ENCODE measurements around the gene ITGA7. TPM values are rescaled to one million over a fixed set of nuclear protein-coding genes. Genes with fewer than 3 reads are reported as not detected.

Gene ITGA7
- total and polyA plus RNA-seq, 2 of the 8 experiments (the other 6 are each of a cell fraction or from before 2014, with no cell fraction given), result 57.6 to 86.1 TPM

Small RNA genes lying within 50 kb of the gene (small RNA-seq; reads per million reads assigned to genes)
- gene AC009779.1 (ENCODE audit: insufficient read depth) (not detected), gene AC009779.5 (ENCODE audit: insufficient read depth) (not detected), gene RF00017 (ENCODE audit: insufficient read depth) (not detected)

Other genes with a start within 250 kb of the ITGA7 start
- gene OR6C70, start 237.8 kb downstream of the ITGA7 start, total RNA-seq (2021; fragmentation: NEBNext Ultra II Directional; extraction: Animal tissue kit (Norgen Biotek cat#: 25700)), result not detected in 2 replicates
- gene OR6C70, start 237.8 kb downstream of the ITGA7 start, polyA plus RNA-seq (2011; rRNA removed), result not detected in 2 replicates
- not detected in 2 replicates for gene OR6C68, start 215.5 kb downstream of the ITGA7 start, total RNA-seq (2021; fragmentation: NEBNext Ultra II Directional; extraction: Animal tissue kit (Norgen Biotek cat#: 25700))
- not detected in 2 replicates for gene OR6C68, start 215.5 kb downstream of the ITGA7 start, polyA plus RNA-seq (2011; rRNA removed)
- gene OR6C4, start 158.3 kb downstream of the ITGA7 start, total RNA-seq (2021; fragmentation: NEBNext Ultra II Directional; extraction: Animal tissue kit (Norgen Biotek cat#: 25700)), result not detected in 2 replicates
- gene OR6C4, start 158.3 kb downstream of the ITGA7 start, polyA plus RNA-seq (2011; rRNA removed), result not detected in 2 replicates
- gene OR2AP1, start 135.4 kb downstream of the ITGA7 start, total RNA-seq (2021; fragmentation: NEBNext Ultra II Directional; extraction: Animal tissue kit (Norgen Biotek cat#: 25700)), result not detected in 2 replicates
- not detected in 2 replicates for gene OR2AP1, start 135.4 kb downstream of the ITGA7 start, polyA plus RNA-seq (2011; rRNA removed)
- gene OR10P1, start 71.0 kb downstream of the ITGA7 start, total RNA-seq (2021; fragmentation: NEBNext Ultra II Directional; extraction: Animal tissue kit (Norgen Biotek cat#: 25700)), result not detected in 2 replicates
- gene OR10P1, start 71.0 kb downstream of the ITGA7 start, polyA plus RNA-seq (2011; rRNA removed), result not detected in 2 replicates
- 84.3 and 91.1 TPM in 2 replicates for gene BLOC1S1, start 8.1 kb upstream of the ITGA7 start, total RNA-seq (2021; fragmentation: NEBNext Ultra II Directional; extraction: Animal tissue kit (Norgen Biotek cat#: 25700))
- 149 and 185 TPM in 2 replicates for gene BLOC1S1, start 8.1 kb upstream of the ITGA7 start, polyA plus RNA-seq (2011; rRNA removed)
- gene RDH5, start 12.5 kb upstream of the ITGA7 start, total RNA-seq (2021; fragmentation: NEBNext Ultra II Directional; extraction: Animal tissue kit (Norgen Biotek cat#: 25700)), result 4.2 and 4.5 TPM in 2 replicates
- gene RDH5, start 12.5 kb upstream of the ITGA7 start, polyA plus RNA-seq (2011; rRNA removed), result 6.0 and 7.1 TPM in 2 replicates
- gene CD63, start 21.1 kb upstream of the ITGA7 start, total RNA-seq (2021; fragmentation: NEBNext Ultra II Directional; extraction: Animal tissue kit (Norgen Biotek cat#: 25700)), result 440 and 460 TPM in 2 replicates
- 525 and 526 TPM in 2 replicates for gene CD63, start 21.1 kb upstream of the ITGA7 start, polyA plus RNA-seq (2011; rRNA removed)
- gene GDF11, start 35.2 kb upstream of the ITGA7 start, total RNA-seq (2021; fragmentation: NEBNext Ultra II Directional; extraction: Animal tissue kit (Norgen Biotek cat#: 25700)), result 15.1 and 18.2 TPM in 2 replicates
- 12.1 and 17.6 TPM in 2 replicates for gene GDF11, start 35.2 kb upstream of the ITGA7 start, polyA plus RNA-seq (2011; rRNA removed)
- gene SARNP, start 109.8 kb upstream of the ITGA7 start, total RNA-seq (2021; fragmentation: NEBNext Ultra II Directional; extraction: Animal tissue kit (Norgen Biotek cat#: 25700)), result 114 and 117 TPM in 2 replicates
- gene SARNP, start 109.8 kb upstream of the ITGA7 start, polyA plus RNA-seq (2011; rRNA removed), result 140 and 226 TPM in 2 replicates
- 34.1 and 39.0 TPM in 2 replicates for gene ORMDL2, start 110.1 kb upstream of the ITGA7 start, total RNA-seq (2021; fragmentation: NEBNext Ultra II Directional; extraction: Animal tissue kit (Norgen Biotek cat#: 25700))
- gene ORMDL2, start 110.1 kb upstream of the ITGA7 start, polyA plus RNA-seq (2011; rRNA removed), result 50.4 and 65.6 TPM in 2 replicates
- 32.3 and 34.3 TPM in 2 replicates for gene DNAJC14, start 121.7 kb upstream of the ITGA7 start, total RNA-seq (2021; fragmentation: NEBNext Ultra II Directional; extraction: Animal tissue kit (Norgen Biotek cat#: 25700))
- gene DNAJC14, start 121.7 kb upstream of the ITGA7 start, polyA plus RNA-seq (2011; rRNA removed), result 14.7 and 18.5 TPM in 2 replicates
- gene MMP19, start 135.0 kb upstream of the ITGA7 start, total RNA-seq (2021; fragmentation: NEBNext Ultra II Directional; extraction: Animal tissue kit (Norgen Biotek cat#: 25700)), result 2.6 and 2.7 TPM in 2 replicates
- 2.8 and 3.3 TPM in 2 replicates for gene MMP19, start 135.0 kb upstream of the ITGA7 start, polyA plus RNA-seq (2011; rRNA removed)
- gene PYM1, start 220.0 kb upstream of the ITGA7 start, total RNA-seq (2021; fragmentation: NEBNext Ultra II Directional; extraction: Animal tissue kit (Norgen Biotek cat#: 25700)), result 58.5 and 58.9 TPM in 2 replicates
- 37.3 and 38.7 TPM in 2 replicates for gene PYM1, start 220.0 kb upstream of the ITGA7 start, polyA plus RNA-seq (2011; rRNA removed)
- 18.0 and 21.3 TPM in 2 replicates for gene DGKA, start 223.3 kb upstream of the ITGA7 start, total RNA-seq (2021; fragmentation: NEBNext Ultra II Directional; extraction: Animal tissue kit (Norgen Biotek cat#: 25700))
- 15.9 and 24.4 TPM in 2 replicates for gene DGKA, start 223.3 kb upstream of the ITGA7 start, polyA plus RNA-seq (2011; rRNA removed)